Ramos (cell line): ENCODE measurements around the gene ADCY2.

ENCODE experiments used
- in situ Hi-C: fragments of 300-500 bp; cut with MboI; formaldehyde crosslinking; loops from one replicate; pipeline ENCODE4 v1.14.3; 2022; ENCODE audit warnings: low sequenced_read_pairs; ENCODE audit not compliant: unreplicated experiment

ADCY2 gene

GRCh38 chr5:7850395-7851239, 454.7 kb downstream of the ADCY2 start, which contains the start of gene CFAP90:
Gene CFAP90 (minus strand): TSS chr5:7851133. CDS start chr5:7851021, 112 bp downstream.
- in situ Hi-C loops: no loop called here

GRCh38 chr5:7851240-7851592, 455.3 kb downstream of the ADCY2 start:
- in situ Hi-C loops: no loop called here

DNA sequence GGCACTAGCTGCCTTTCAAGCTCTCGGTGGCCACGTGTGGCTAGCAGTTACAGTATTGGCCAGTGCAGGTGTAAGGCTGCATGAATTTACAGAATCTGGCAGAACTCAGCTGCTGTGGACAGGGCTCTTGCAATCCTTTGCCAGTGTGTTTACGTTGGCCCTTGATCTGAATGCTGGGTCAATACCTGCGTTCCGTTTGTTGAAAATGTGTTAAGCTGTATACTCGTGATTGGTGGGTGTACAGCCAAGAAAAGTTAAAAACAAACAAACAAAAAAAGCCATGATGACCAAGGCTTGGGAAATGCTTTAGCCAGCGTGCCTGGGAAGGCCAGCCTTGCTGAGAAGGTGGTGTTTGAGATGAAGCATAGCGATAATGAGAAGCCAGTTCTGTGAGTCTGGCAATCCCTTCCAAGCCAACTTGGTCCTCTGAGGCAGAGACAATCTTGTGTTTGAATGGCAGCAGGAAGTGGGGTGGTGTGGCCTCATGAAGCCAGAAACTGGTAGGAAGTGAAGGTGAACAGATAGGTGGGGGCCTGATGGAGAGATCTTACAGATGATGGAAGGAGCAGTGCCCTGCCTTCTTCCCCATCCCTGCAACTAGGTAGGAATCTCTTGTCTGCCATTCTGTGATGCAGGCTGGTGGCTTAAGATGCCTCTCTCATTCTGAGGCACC, 455.8 kb downstream of the ADCY2 start:
- in situ Hi-C loops: no loop called here

DNA sequence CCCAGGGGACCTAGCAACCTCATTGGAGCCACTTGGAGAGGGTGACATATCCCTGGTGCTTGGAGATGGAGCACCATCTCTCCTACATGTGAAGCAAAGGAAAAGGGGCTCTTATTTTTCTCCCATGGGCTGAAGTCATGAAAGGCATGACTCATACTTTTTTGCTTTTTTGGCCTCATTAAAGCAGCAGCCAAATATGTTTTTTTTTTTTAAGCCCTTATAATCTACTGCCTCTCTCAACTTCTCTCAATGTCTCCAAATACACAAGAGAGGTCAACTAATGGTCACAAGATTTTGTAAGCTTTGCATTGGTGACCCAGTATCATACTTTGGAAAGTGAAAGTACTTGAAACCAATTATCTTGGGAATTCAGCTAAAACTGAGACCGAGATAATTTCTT, 456.6 kb downstream of the ADCY2 start:
- in situ Hi-C loops: no loop called here

DNA sequence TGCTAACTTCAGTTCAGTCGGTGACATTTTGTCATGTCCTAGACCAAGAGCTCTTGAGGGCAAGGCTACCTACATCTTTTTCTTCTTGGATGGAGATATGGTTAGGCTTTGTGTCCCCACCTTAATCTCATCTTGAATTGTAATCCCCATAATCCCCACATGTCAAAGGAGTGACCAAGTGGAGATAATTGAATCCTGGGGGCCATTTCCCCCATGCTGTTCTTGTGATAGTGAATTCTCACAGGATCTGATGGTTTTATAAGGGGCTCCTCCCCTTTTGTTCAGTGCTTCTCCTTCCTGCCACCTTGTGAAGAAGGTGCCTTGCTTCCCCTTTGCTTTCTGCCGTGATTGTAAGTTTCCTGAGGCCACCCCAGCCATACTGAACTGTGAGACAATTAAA, 457.1 kb downstream of the ADCY2 start:
- in situ Hi-C loops: no loop called here

GRCh38 chr5:7855611-7856010, 459.7 kb downstream of the ADCY2 start:
- in situ Hi-C loops: no loop called here

DNA sequence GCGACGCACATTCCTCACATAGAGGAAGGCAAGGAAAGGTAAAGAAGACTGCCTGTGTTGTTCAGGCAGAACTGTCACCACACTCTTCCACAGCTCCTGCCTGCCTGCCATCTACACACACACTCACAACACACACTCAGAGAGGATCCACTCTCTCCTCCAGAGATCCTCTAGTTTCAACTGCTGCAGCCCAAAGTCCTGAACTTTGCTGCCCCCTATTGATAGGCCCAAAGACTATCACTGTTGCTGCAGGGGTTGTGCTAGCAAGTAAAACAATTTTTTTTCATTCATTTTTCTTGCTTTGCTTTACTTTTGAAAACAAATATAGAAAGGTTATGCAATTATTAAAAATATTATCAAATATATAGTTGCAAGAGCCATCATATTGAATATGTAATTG, 460.9 kb downstream of the ADCY2 start:
- in situ Hi-C loops: no loop called here

GRCh38 chr5:7857361-7857760, 461.4 kb downstream of the ADCY2 start:
- in situ Hi-C loops: no loop called here

GRCh38 chr5:7857926-7858632, 462.1 kb downstream of the ADCY2 start:
- in situ Hi-C loops: no loop called here

DNA sequence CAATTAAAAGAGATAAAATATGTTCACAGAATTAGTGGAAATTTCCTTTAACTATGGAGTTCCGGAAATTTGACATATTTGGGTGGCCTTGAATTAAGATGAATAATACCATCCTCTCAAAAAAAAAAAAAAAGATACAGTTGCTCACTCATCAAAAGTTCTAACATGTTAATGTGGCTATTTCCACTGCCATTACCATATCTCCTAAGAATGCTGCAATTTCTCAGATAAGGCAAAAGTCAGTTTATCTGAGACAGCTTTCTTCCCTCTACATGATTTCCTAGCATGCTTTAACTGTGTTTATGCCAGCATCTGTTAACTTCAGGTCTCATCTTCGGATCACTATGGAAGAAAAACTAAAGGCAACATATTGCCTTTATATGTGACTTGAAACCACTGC, 470.3 kb downstream of the ADCY2 start:
- in situ Hi-C loops: no loop called here

GRCh38 chr5:7867260-7867659, 471.3 kb downstream of the ADCY2 start:
- in situ Hi-C loops: no loop called here

DNA sequence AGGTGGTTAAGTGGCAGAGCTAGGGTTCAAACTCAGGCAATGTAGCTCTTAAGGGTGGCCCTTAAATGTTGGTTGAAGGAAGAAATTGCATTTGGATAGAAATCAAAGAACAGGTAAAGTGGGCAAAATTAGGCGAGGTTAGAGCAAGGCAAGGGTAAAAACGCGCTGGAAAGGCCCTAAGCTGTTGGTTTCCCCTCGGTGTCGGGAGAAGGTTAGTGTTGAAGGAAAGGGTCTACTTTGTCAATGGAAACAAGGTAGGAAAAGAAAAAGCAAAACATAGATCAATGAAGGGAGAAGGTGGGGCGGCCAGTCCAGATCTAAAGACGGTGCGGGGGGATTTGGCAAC, 472.5 kb downstream of the ADCY2 start:
- in situ Hi-C loops: no loop called here

- in situ Hi-C loops: no loop called here
Measured at GRCh38 chr5:7868773-7869473, 473.0 kb downstream of the ADCY2 start, which contains the start of the genes FASTKD3 and MTRR. Gene FASTKD3 (minus strand): TSS chr5:7869031. CDS start chr5:7868083, 948 bp downstream. Gene MTRR (plus strand): TSS chr5:7869148. CDS start chr5:7870795, 1,647 bp downstream.

GRCh38 chr5:7869474-7870136, 473.7 kb downstream of the ADCY2 start:
- in situ Hi-C loops: no loop called here

DNA sequence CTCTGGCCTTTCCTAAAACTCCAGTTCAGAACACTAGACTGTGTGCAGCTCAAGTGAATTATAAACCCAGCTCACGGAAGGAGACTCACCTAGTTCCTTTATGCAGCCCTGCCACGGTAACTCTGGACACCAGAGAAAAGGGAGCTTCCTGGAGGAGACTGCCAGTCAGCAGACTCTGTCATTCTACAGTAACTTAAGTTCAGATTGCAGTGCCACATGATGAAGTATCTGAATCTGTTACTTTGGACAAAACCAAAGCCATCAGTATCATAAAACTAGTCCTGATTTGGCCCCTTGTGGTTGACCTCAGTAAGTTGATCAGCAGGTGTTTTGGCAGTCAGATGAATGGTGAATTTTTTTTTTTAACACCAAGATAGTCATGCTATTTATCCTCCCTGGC, 475.7 kb downstream of the ADCY2 start:
- in situ Hi-C loops: no loop called here

GRCh38 chr5:7872517-7873130, 476.7 kb downstream of the ADCY2 start:
- in situ Hi-C loops: no loop called here

- in situ Hi-C loops: no loop called here
Measured at GRCh38 chr5:7873216-7873615, 477.3 kb downstream of the ADCY2 start.

- in situ Hi-C loops: no loop called here
Measured at GRCh38 chr5:7874639-7875038, 478.7 kb downstream of the ADCY2 start.

DNA sequence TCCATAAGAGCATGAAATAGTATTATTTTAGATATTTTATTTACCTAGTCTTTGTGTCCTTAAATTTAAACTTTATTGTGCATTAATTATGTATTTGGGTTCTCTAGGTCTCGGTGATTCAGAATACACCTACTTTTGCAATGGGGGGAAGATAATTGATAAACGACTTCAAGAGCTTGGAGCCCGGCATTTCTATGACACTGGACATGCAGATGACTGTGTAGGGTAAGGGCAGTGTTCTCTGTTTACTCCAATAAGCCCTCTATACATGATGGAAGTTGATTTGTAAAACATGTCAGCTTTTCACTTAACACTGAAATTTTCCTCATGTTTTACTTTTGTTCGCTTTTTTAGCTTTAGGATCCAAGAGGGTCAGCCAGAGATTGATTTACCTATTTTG, 479.2 kb downstream of the ADCY2 start:
- in situ Hi-C loops: no loop called here
